ENCODE results near the gene KPNA1. TPM values are rescaled to one million over a fixed set of nuclear protein-coding genes. Genes with fewer than 3 reads are reported as not detected.

The KPNA1 gene
- total and polyA plus RNA-seq, 2 experiments from 2014 or later = 38.9 to 44.0 TPM

DNA sequence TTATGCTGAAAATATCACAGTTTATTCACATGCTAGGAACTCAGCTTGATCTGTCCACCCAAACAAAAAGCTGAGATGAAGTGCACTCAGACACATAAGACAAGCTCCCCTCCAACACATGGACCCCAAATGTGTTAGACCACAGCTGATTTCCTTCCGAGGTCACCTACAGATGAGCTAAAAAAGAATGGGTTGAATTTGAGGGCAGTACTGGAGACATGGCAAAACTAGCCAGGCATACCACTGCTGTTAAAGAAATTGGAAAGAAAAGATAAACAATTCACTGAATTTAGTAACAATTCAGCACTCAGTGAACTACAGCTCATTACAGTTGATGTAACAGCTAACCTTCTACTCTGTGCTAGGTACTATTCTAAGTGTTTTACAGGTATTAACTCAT is 33.9 kb upstream of the KPNA1 start:
- Histone ChIP-seq H3K4me3 (no peak overlapping the region), H3K27ac (no peak overlapping the region), H3K79me2 (no peaks in the 10 kb centered on the region), H3K4me1 (ENCODE audit: insufficient read depth) (no peaks in the 10 kb centered on the region), H3K27me3 (no peaks in the 10 kb centered on the region), H2AFZ (no peak overlapping the region), H3K36me3 (replicated peaks; ENCODE audit: insufficient read depth, low read depth) (peaks cover 3% of the 10 kb centered on the region), H3K9me3 (ENCODE audit: low read depth) (no peaks in the 10 kb centered on the region), H4K20me1 (ENCODE audit: insufficient read depth, poor library complexity, severe bottlenecking) (no peaks in the 10 kb centered on the region), H3K9me2 (replicated peaks; ENCODE audit: insufficient read depth) (no peaks in the 10 kb centered on the region), H3K4me2 (no peak overlapping the region)
- no peak for DNase-seq (ENCODE audit: low spot score)
- TF ChIP-seq EZH2 (IDR thresholded peaks at IDR 0.05; ENCODE audit: borderline replicate concordance) = no peak
- no peak for TF ChIP-seq CTCF (IDR thresholded peaks at IDR 0.05; ENCODE audit: poor library complexity)
- no peak for TF ChIP-seq EZH2phosphoT487 (IDR thresholded peaks at IDR 0.05; ENCODE audit: low read depth, severe bottlenecking, unreplicated experiment)
- 97% methylated on average over 1 of the region's 1 CpG for WGBS (ENCODE audit: low lambda C conversion rate, missing lambda C conversion rate)

DNA sequence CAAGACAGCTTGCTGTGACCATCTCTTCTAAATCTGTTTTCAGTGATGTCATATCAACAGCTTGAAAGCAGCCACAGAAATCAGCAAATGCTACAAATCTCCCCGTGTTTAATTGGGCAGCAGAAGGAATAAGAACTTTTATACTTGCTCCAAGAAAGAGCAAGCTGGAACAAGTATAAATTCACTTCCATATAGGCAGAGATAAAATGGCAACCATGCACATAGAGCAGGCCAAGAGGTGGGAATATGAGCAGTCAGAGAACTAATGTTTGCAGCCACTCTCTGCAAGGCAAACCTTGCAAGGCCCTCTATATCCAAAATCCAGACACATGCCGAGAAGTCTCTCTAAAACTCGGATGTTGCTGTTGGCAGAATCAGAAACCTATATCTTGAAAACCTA is 33.3 kb upstream of the KPNA1 start:
- Histone ChIP-seq H3K9me2 (replicated peaks; ENCODE audit: insufficient read depth) (no peaks in the 10 kb centered on the region), H2AFZ (no peak overlapping the region), H3K27me3 (no peaks in the 10 kb centered on the region), H3K27ac (no peak overlapping the region), H3K36me3 (replicated peaks; ENCODE audit: insufficient read depth, low read depth) (peaks cover 3% of the 10 kb centered on the region), H3K4me2 (no peak overlapping the region), H4K20me1 (ENCODE audit: insufficient read depth, poor library complexity, severe bottlenecking) (no peaks in the 10 kb centered on the region), H3K9me3 (ENCODE audit: low read depth) (no peaks in the 10 kb centered on the region), H3K79me2 (no peaks in the 10 kb centered on the region), H3K4me3 (no peak overlapping the region), H3K4me1 (ENCODE audit: insufficient read depth) (no peaks in the 10 kb centered on the region)
- 74% methylated on average over 3 of the region's 3 CpGs for WGBS (ENCODE audit: low lambda C conversion rate, missing lambda C conversion rate)
- DNase-seq (ENCODE audit: low spot score) = no peak
- no peak for TF ChIP-seq EZH2phosphoT487 (IDR thresholded peaks at IDR 0.05; ENCODE audit: low read depth, severe bottlenecking, unreplicated experiment)
- no peak for TF ChIP-seq CTCF (IDR thresholded peaks at IDR 0.05; ENCODE audit: poor library complexity)
- TF ChIP-seq EZH2 (IDR thresholded peaks at IDR 0.05; ENCODE audit: borderline replicate concordance) = no peak

GRCh38 chr3:122546151-122546550 is 31.4 kb upstream of the KPNA1 start:
- Histone ChIP-seq H3K9me2 (replicated peaks; ENCODE audit: insufficient read depth) (no peaks in the 10 kb centered on the region), H2AFZ (no peak overlapping the region), H4K20me1 (ENCODE audit: insufficient read depth, poor library complexity, severe bottlenecking) (no peaks in the 10 kb centered on the region), H3K27me3 (no peaks in the 10 kb centered on the region), H3K4me1 (ENCODE audit: insufficient read depth) (no peaks in the 10 kb centered on the region), H3K27ac (no peak overlapping the region), H3K4me2 (no peak overlapping the region), H3K4me3 (no peak overlapping the region), H3K79me2 (no peaks in the 10 kb centered on the region), H3K36me3 (replicated peaks; ENCODE audit: insufficient read depth, low read depth) (peaks cover 3% of the 10 kb centered on the region), H3K9me3 (ENCODE audit: low read depth) (no peaks in the 10 kb centered on the region)
- no peak for DNase-seq (ENCODE audit: low spot score)
- WGBS (ENCODE audit: low lambda C conversion rate, missing lambda C conversion rate) = 79% methylated on average over 5 of the region's 5 CpGs
- TF ChIP-seq EZH2phosphoT487 (IDR thresholded peaks at IDR 0.05; ENCODE audit: low read depth, severe bottlenecking, unreplicated experiment) (no peak), EZH2 (IDR thresholded peaks at IDR 0.05; ENCODE audit: borderline replicate concordance) (no peak), CTCF (IDR thresholded peaks at IDR 0.05; ENCODE audit: poor library complexity) (no peak)

Data from hepatocyte (in vitro differentiated cells).